Adrenal gland (tissue), 5 donors: Measurements from ENCODE around the gene TOX2.

Source experiments
- CTCF ChIP-seq, 6 experiments: fragments of 450-650 bp in 4 of 6; fragments of 200-600 bp in 2 of 6; sonication (generic) in 1 of 6; IDR thresholded peaks; 1 replicate in 5 of 6; 2 replicates in 1 of 6; pipeline versions ENCODE4 v1.5.1 to v1.8.0; 2016 to 2021; ENCODE audit warnings: antibody characterized with exemption in 6 of 6, mild to moderate bottlenecking in 2 of 6, moderate library complexity in 1 of 6
- POLR2A ChIP-seq, 2 donors: fragments of 450-650 bp; IDR thresholded peaks; one replicate each; pipeline ENCODE4 v1.6.1; 2017; ENCODE audit warnings: antibody characterized with exemption in 2 of 2, mild to moderate bottlenecking in 2 of 2, moderate library complexity in 1 of 2
- donor health status: DM: no; HTN: no; CAD: no.

GRCh38 chr20:44111712-44112335 lies 197.2 kb downstream of the TOX2 start:
- no peak for TF ChIP-seq CTCF (IDR thresholded peaks at IDR 0.05)
- no peak for TF ChIP-seq POLR2A (IDR thresholded peaks at IDR 0.05)
